Activated CD8-positive, alpha-beta memory T cell treated with anti-CD3 and anti-CD28 coated beads, Interleukin-2, amount 10 ng/mL, durations not matched to agents 7 days and 5 days (primary cell): ENCODE results near the gene NDUFS7. TPM values are rescaled to one million over a fixed set of nuclear protein-coding genes. Genes with fewer than 3 reads are reported as not detected.
A peak's percentile ranks its signal among the peaks of the same experiment; 100 is the strongest.

ENCODE experiments used
- ATAC-seq: fragments of 150-1000 bp; cut with Tn5 transposase; one replicate; pipeline ENCODE4 v1.10.0; 2021; ENCODE audit warnings: moderate library complexity
- CTCF ChIA-PET: fragments of 350-600 bp; sonication (Branson Sonifier 250); formaldehyde crosslinking; loops from one replicate; lab custom pipeline; 2021; ENCODE audit warnings: antibody characterized with exemption; lab: Charles Lee
- DNase-seq: peaks from one replicate; pipeline ENCODE4 v3.0.0-alpha.2; 2020
- H3K27ac Mint-ChIP-seq: one replicate; pipeline ENCODE4 v1.8.0; 2021; ENCODE audit warnings: mild to moderate bottlenecking, mixed read lengths
- H3K27me3 Mint-ChIP-seq: one replicate; pipeline ENCODE4 v1.8.0; 2021; ENCODE audit warnings: mixed read lengths
- H3K36me3 Mint-ChIP-seq: one replicate; pipeline ENCODE4 v1.8.0; 2021; ENCODE audit warnings: mild to moderate bottlenecking, mixed read lengths
- H3K4me1 Mint-ChIP-seq: one replicate; pipeline ENCODE4 v1.8.0; 2021; ENCODE audit warnings: mixed read lengths
- H3K4me3 Mint-ChIP-seq: one replicate; pipeline ENCODE4 v1.8.0; 2021; ENCODE audit warnings: mild to moderate bottlenecking, moderate library complexity, mixed read lengths
- H3K9me3 Mint-ChIP-seq: one replicate; pipeline ENCODE4 v1.8.0; 2022; ENCODE audit warnings: low read depth, mixed read lengths
- total RNA-seq, 2 experiments: library from RNA; stranded (reverse); gene quantifications; one replicate each; pipeline ENCODE4 v1.2.3, GENCODE V29; 2021

Gene NDUFS7
- total RNA-seq, 2 experiments from 2014 or later, result 124 to 135 TPM

- Mint-ChIP-seq H3K4me3 (no peak overlapping the region), H3K4me1 (no peaks in the 10 kb centered on the region), H3K36me3 (peaks cover 2% of the 10 kb centered on the region), H3K9me3 (no peaks in the 10 kb centered on the region), H3K27ac (no peak overlapping the region), H3K27me3 (no peaks in the 10 kb centered on the region)
- ATAC-seq (no peak), DNase-seq (no peak)
- CTCF ChIA-PET, result interaction anchor here (1.1 to 3.0 kb wide), 5 partner anchors 12 to 92 kb away, joined by 3 to 40 read pairs (median 6); a partner anchor contains a TSS
Observed at GRCh38 chr19:1370579-1371361, 12.9 kb upstream of the NDUFS7 start.

GRCh38 chr19:1373042-1373533 lies 10.6 kb upstream of the NDUFS7 start:
- DNase-seq (no peak), ATAC-seq (no peak)
- H3K9me3 Mint-ChIP-seq, result no peaks in the 10 kb centered on the region
- H3K27me3 Mint-ChIP-seq, result no peaks in the 10 kb centered on the region
- H3K36me3 Mint-ChIP-seq, result peaks cover 3% of the 10 kb centered on the region
- no peak overlapping the region for H3K4me3 Mint-ChIP-seq
- CTCF ChIA-PET, result interaction anchor here (0.7 to 3.0 kb wide), 8 partner anchors 9 to 129 kb away, joined by 3 to 40 read pairs (median 6); no protein-coding TSS in a partner anchor
- H3K27ac Mint-ChIP-seq, result no peak overlapping the region
- no peaks in the 10 kb centered on the region for H3K4me1 Mint-ChIP-seq

- Mint-ChIP-seq H3K36me3 (peaks cover 3% of the 10 kb centered on the region), H3K9me3 (no peaks in the 10 kb centered on the region), H3K27ac (no peak overlapping the region), H3K27me3 (no peaks in the 10 kb centered on the region), H3K4me1 (no peaks in the 10 kb centered on the region), H3K4me3 (no peak overlapping the region)
- no peak for DNase-seq
- CTCF ChIA-PET, result interaction anchor here (2.7 to 3.0 kb wide), 2 partner anchors 59 to 95 kb away, joined by 24 to 40 read pairs; no protein-coding TSS in a partner anchor
- ATAC-seq, result no peak
Observed at GRCh38 chr19:1373534-1374249, 10.0 kb upstream of the NDUFS7 start.

GRCh38 chr19:1374250-1374577 lies 9.5 kb upstream of the NDUFS7 start:
- CTCF ChIA-PET, result no interaction called here
- H3K27me3 Mint-ChIP-seq, result no peaks in the 10 kb centered on the region
- DNase-seq, result no peak
- no peaks in the 10 kb centered on the region for H3K4me1 Mint-ChIP-seq
- H3K27ac Mint-ChIP-seq, result no peak overlapping the region
- H3K9me3 Mint-ChIP-seq, result no peaks in the 10 kb centered on the region
- no peak for ATAC-seq
- H3K4me3 Mint-ChIP-seq, result no peak overlapping the region
- peaks cover 3% of the 10 kb centered on the region for H3K36me3 Mint-ChIP-seq

GRCh38 chr19:1376415-1376805 lies 7.3 kb upstream of the NDUFS7 start:
- Mint-ChIP-seq H3K4me3 (no peak overlapping the region), H3K27me3 (no peaks in the 10 kb centered on the region), H3K27ac (no peak overlapping the region), H3K36me3 (peaks cover 3% of the 10 kb centered on the region), H3K9me3 (no peaks in the 10 kb centered on the region), H3K4me1 (no peaks in the 10 kb centered on the region)
- CTCF ChIA-PET, result no interaction called here
- ATAC-seq (no peak), DNase-seq (no peak)

GRCh38 chr19:1377176-1377964 lies 6.3 kb upstream of the NDUFS7 start:
- no peaks in the 10 kb centered on the region for H3K9me3 Mint-ChIP-seq
- H3K27ac Mint-ChIP-seq, result no peak overlapping the region
- peaks cover 3% of the 10 kb centered on the region for H3K36me3 Mint-ChIP-seq
- DNase-seq (no peak), ATAC-seq (peak; percentile 24)
- CTCF ChIA-PET, result no interaction called here
- no peaks in the 10 kb centered on the region for H3K4me1 Mint-ChIP-seq
- no peak overlapping the region for H3K4me3 Mint-ChIP-seq
- no peaks in the 10 kb centered on the region for H3K27me3 Mint-ChIP-seq

- Mint-ChIP-seq H3K4me1 (peaks cover 5% of the 10 kb centered on the region), H3K27me3 (peaks cover 2% of the 10 kb centered on the region), H3K4me3 (no peak overlapping the region), H3K9me3 (no peaks in the 10 kb centered on the region), H3K27ac (no peak overlapping the region), H3K36me3 (peaks cover 2% of the 10 kb centered on the region)
- no peak for ATAC-seq
- CTCF ChIA-PET, result interaction anchor here (0.7 kb wide), 1 partner anchor 62 kb away, joined by 3 read pairs; no protein-coding TSS in a partner anchor
- DNase-seq, result no peak
Observed at GRCh38 chr19:1377965-1378785, 5.5 kb upstream of the NDUFS7 start.

GRCh38 chr19:1379126-1379905 lies 4.4 kb upstream of the NDUFS7 start:
- DNase-seq (no peak), ATAC-seq (no peak)
- Mint-ChIP-seq H3K36me3 (peaks cover 4% of the 10 kb centered on the region), H3K4me3 (no peak overlapping the region), H3K9me3 (no peaks in the 10 kb centered on the region), H3K4me1 (peaks cover 8% of the 10 kb centered on the region), H3K27ac (no peak overlapping the region), H3K27me3 (peaks cover 6% of the 10 kb centered on the region)
- CTCF ChIA-PET, result no interaction called here

- DNase-seq (no peak), ATAC-seq (no peak)
- H3K9me3 Mint-ChIP-seq, result no peaks in the 10 kb centered on the region
- peaks cover 14% of the 10 kb centered on the region for H3K4me1 Mint-ChIP-seq
- CTCF ChIA-PET, result interaction anchor here (0.8 kb wide), 1 partner anchor 16 kb away, joined by 3 read pairs; no protein-coding TSS in a partner anchor
- H3K36me3 Mint-ChIP-seq, result peaks cover 4% of the 10 kb centered on the region
- no peak overlapping the region for H3K27ac Mint-ChIP-seq
- H3K27me3 Mint-ChIP-seq, result peaks cover 6% of the 10 kb centered on the region
- H3K4me3 Mint-ChIP-seq, result no peak overlapping the region
Observed at GRCh38 chr19:1379961-1380489, 3.7 kb upstream of the NDUFS7 start.

- Mint-ChIP-seq H3K4me3 (no peak overlapping the region), H3K9me3 (no peaks in the 10 kb centered on the region), H3K27me3 (peaks cover 6% of the 10 kb centered on the region), H3K36me3 (peaks cover 4% of the 10 kb centered on the region), H3K27ac (no peak overlapping the region), H3K4me1 (peaks cover 21% of the 10 kb centered on the region)
- CTCF ChIA-PET, result interaction anchor here (1.1 to 2.5 kb wide), 7 partner anchors 11 to 103 kb away, joined by 3 to 12 read pairs (median 6); no protein-coding TSS in a partner anchor
- no peak for DNase-seq
- ATAC-seq, result no peak
Observed at GRCh38 chr19:1382250-1382649, 1.5 kb upstream of the NDUFS7 start.

GRCh38 chr19:1383017-1383311 lies 743 bp upstream of the NDUFS7 start:
- CTCF ChIA-PET, result interaction anchor here (1.0 to 2.5 kb wide), 12 partner anchors 8 to 138 kb away, joined by 3 to 12 read pairs (median 4); partner anchors contain the start of gene CIRBP

GRCh38 chr19:1384085-1384462 lies 367 bp downstream of the NDUFS7 start:
- Mint-ChIP-seq H3K27ac (peak overlapping the region; percentile 82), H3K9me3 (peaks cover 3% of the 10 kb centered on the region), H3K4me1 (peaks cover 21% of the 10 kb centered on the region), H3K27me3 (peaks cover 6% of the 10 kb centered on the region), H3K36me3 (peaks cover 12% of the 10 kb centered on the region), H3K4me3 (peak overlapping the region; percentile 89)
- no peak for ATAC-seq
- CTCF ChIA-PET, result no interaction called here
- DNase-seq, result no peak

More at GRCh38 chr19:1383017-1383311, 743 bp upstream of the NDUFS7 start:
- Mint-ChIP-seq H3K27me3 (peaks cover 6% of the 10 kb centered on the region), H3K36me3 (peaks cover 4% of the 10 kb centered on the region), H3K9me3 (no peaks in the 10 kb centered on the region), H3K4me3 (peak overlapping the region; percentile 89), H3K4me1 (peaks cover 21% of the 10 kb centered on the region), H3K27ac (peak overlapping the region; percentile 95)
- ATAC-seq, result no peak
- no peak for DNase-seq
